ENCODE results near the gene STXBP2. TPM values are rescaled to one million over a fixed set of nuclear protein-coding genes. Genes with fewer than 3 reads are reported as not detected.
A peak's percentile ranks its signal among the peaks of the same experiment; 100 is the strongest.

Gene STXBP2
- total and polyA plus RNA-seq, 9 of the 15 experiments (the other 6 are each of a cell fraction or from before 2014, with no cell fraction given), result 2.5 to 163 (median 71.3) TPM

- TF ChIP-seq, protein P1, sequence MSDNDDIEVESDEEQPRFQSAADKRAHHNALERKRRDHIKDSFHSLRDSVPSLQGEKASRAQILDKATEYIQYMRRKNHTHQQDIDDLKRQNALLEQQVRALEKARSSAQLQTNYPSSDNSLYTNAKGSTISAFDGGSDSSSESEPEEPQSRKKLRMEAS (CRISPR knock-in tag; IDR thresholded peaks at IDR 0.05), result no peak
- no peak for TF ChIP-seq ZEB2 (IDR thresholded peaks at IDR 0.05)
- no peak for TF ChIP-seq LARP7 (IDR thresholded peaks at IDR 0.05)
- TF ChIP-seq KAT2B (IDR thresholded peaks at IDR 0.05; ENCODE audit: low read depth, low read length), result no peak
- TF ChIP-seq TEAD2 (tag; IDR thresholded peaks at IDR 0.05), result no peak
- TF ChIP-seq ZFP91 (CRISPR knock-in tag; IDR thresholded peaks at IDR 0.05), result no peak
- no peak for TF ChIP-seq HDAC6 (IDR thresholded peaks at IDR 0.05; ENCODE audit: low read depth, low read length)
- TF ChIP-seq POLR2AphosphoS2 (IDR thresholded peaks at IDR 0.05; ENCODE audit: low read length), result no peak
- TF ChIP-seq, protein P2, sequence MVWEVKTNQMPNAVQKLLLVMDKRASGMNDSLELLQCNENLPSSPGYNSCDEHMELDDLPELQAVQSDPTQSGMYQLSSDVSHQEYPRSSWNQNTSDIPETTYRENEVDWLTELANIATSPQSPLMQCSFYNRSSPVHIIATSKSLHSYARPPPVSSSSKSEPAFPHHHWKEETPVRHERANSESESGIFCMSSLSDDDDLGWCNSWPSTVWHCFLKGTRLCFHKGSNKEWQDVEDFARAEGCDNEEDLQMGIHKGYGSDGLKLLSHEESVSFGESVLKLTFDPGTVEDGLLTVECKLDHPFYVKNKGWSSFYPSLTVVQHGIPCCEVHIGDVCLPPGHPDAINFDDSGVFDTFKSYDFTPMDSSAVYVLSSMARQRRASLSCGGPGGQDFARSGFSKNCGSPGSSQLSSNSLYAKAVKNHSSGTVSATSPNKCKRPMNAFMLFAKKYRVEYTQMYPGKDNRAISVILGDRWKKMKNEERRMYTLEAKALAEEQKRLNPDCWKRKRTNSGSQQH (CRISPR knock-in tag; IDR thresholded peaks at IDR 0.05), result no peak
- 0 out of 2 replicates have a peak, but pooled peaks have one; percentile 72 for TF ChIP-seq NCOA6 (IDR thresholded peaks at IDR 0.05)
- TF ChIP-seq KAT7 (CRISPR knock-in tag; IDR thresholded peaks at IDR 0.05; ENCODE audit: borderline replicate concordance), result no peak
- TF ChIP-seq SP2 (IDR thresholded peaks at IDR 0.05; ENCODE audit: extremely low read depth, low read depth, low read length, poor library complexity, severe bottlenecking), result no peak
- no peak for TF ChIP-seq MXD1 (CRISPR knock-in tag; IDR thresholded peaks at IDR 0.05; ENCODE audit: borderline replicate concordance, poor library complexity, severe bottlenecking)
- no peak for TF ChIP-seq CHD4 (IDR thresholded peaks at IDR 0.05; ENCODE audit: insufficient read depth, insufficient replicate concordance, low read depth, low read length, poor library complexity, severe bottlenecking)
- TF ChIP-seq HEY1 (CRISPR knock-in tag; IDR thresholded peaks at IDR 0.05; ENCODE audit: borderline replicate concordance), result no peak
- TF ChIP-seq KDM4B (IDR thresholded peaks at IDR 0.05; ENCODE audit: borderline replicate concordance in 2 of 2, low read depth in 1 of 2), result peak in 1 of 2 experiments; percentile 64; a peak in 1 of 4 replicates
- peak; percentile 80 for TF ChIP-seq CREM (IDR thresholded peaks at IDR 0.05; ENCODE audit: low read depth)
- TF ChIP-seq ZNF143 (CRISPR knock-in tag; IDR thresholded peaks at IDR 0.05), result no peak
- no peak for TF ChIP-seq HNRNPK (IDR thresholded peaks at IDR 0.05; ENCODE audit: low read depth, low read length, poor library complexity, severe bottlenecking)
- TF ChIP-seq, protein P3, sequence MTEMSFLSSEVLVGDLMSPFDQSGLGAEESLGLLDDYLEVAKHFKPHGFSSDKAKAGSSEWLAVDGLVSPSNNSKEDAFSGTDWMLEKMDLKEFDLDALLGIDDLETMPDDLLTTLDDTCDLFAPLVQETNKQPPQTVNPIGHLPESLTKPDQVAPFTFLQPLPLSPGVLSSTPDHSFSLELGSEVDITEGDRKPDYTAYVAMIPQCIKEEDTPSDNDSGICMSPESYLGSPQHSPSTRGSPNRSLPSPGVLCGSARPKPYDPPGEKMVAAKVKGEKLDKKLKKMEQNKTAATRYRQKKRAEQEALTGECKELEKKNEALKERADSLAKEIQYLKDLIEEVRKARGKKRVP (CRISPR knock-in tag; IDR thresholded peaks at IDR 0.05), result no peak
- TF ChIP-seq TCFL5 (CRISPR knock-in tag; conservative IDR thresholded peaks at IDR 0.05), result no peak
- TF ChIP-seq CBX5 (IDR thresholded peaks at IDR 0.05; ENCODE audit: borderline replicate concordance, low read depth), result no peak
Measured at GRCh38 chr19:7637374-7638256, 705 bp downstream of the STXBP2 start (continued).
